HG03135 (cell line): Measurements from ENCODE around the gene ST8SIA2.

Experiments
- ATAC-seq: cut with Tn5 transposase; IDR thresholded peaks from one replicate; pipeline ENCODE4 v1.9.1; 2021; ENCODE audit warnings: mild to moderate bottlenecking, moderate library complexity; ENCODE audit not compliant: unreplicated experiment

Gene ST8SIA2

GRCh38 chr15:92395098-92395635 is 1.5 kb downstream of the ST8SIA2 start:
- ATAC-seq = no peak

GRCh38 chr15:92399271-92399950 is 5.7 kb downstream of the ST8SIA2 start:
- no peak for ATAC-seq

DNA sequence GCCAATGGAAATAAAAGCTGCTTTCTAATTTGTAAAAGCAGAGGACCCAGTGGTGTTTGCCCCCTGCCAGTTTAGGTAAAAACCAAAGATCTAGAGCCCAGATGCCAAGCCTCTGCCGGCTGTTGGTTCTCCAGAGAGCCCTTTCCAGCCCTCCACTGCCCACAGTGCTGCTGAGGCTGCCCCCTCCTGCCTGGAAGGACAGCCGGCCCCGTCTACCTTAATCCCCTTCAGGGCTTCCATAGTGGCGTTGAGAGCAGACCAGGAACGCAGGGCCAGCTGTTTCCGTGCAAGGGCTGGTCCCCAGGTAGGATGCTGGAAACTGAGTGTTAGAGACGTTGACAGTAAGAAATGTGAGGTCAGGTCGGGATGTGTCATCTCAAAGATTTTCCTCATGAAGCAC is 6.9 kb downstream of the ST8SIA2 start:
- no peak for ATAC-seq

GRCh38 chr15:92400980-92401787 is 7.5 kb downstream of the ST8SIA2 start:
- ATAC-seq = no peak

GRCh38 chr15:92402751-92403150 is 9.1 kb downstream of the ST8SIA2 start:
- no peak for ATAC-seq

DNA sequence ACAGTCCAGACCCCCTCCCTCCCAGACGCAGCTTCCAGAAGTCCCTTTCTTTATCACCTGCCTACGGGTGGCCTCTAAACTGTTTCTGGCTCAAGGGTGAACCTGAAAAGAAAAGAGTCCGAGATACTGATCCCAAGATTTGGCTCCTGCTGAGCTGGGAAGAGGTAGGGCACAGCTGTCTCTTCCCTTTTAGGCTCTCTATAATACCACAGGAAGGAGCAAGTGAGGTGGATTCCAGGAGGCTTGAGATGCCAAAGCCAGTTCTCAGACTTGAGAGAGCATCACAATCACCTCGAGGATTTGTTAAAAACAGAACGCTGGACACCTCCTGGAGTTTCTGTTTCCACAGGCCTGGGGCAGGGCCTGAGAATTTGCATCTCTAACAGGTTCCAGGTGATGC is 12.3 kb downstream of the ST8SIA2 start:
- ATAC-seq = no peak

DNA sequence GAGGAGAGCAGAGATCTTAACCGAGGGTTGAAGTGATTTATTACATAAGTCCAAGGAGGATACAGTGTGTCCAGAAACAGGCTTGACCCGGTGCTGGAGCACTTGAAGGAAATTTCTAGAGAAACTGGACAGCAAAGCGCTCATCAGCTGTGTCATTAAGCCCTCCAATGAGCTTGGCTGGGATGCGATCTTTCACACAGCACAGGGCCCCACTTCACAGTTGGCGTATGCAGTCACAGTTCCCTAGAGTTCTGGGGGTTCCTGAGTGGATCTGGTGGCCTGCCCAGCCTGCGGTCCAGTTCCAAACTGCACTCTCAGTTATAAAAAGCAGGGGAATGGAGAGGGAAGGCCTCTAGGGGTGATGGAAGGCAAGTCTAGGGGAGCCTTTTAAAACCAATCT is 13.6 kb downstream of the ST8SIA2 start:
- ATAC-seq = no peak

DNA sequence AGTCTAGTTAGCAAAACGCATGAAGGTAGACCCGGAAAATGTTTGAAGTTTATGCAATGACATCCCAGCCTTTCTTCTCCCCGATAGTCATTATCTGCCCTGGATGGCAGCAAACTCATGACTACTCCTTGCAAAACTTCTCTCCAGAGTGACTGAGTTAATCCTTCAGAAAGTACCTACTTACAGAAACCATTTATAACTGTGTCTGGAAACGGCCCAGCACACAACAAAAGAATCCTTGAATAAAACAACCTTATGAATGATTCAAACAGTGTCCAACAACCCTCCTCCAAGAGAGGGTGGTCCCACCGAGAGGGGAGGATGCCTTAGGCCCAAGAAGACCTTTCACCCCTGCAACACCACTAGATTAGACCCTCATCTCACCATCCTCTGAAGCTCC is 14.2 kb downstream of the ST8SIA2 start:
- ATAC-seq = no peak

- no peak for ATAC-seq
Measured at GRCh38 chr15:92409006-92409405, 15.3 kb downstream of the ST8SIA2 start.

DNA sequence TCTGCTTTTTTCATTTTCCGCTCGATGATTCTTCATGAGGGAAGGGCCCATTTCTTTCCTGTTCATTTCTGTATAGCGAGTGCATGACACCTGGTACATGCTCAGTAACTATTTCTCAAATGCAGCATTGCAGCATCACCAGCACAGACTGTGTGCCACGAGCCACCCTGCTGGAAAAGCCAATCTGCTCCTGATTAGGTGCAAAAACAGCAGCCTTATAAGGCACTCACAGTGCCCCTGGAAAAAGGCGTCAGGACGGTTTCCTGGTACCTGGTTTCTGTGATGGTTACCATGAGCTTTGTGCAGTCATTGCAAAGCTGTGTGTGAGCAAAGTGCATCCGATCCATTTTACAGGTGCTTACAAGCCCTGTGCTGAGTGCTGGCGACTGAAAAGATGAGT is 15.8 kb downstream of the ST8SIA2 start:
- ATAC-seq = no peak

- ATAC-seq = no peak
Measured at GRCh38 chr15:92410537-92410936, 16.9 kb downstream of the ST8SIA2 start.

GRCh38 chr15:92411256-92411655 is 17.6 kb downstream of the ST8SIA2 start:
- no peak for ATAC-seq

GRCh38 chr15:92413510-92413909 is 19.8 kb downstream of the ST8SIA2 start:
- ATAC-seq = no peak

- ATAC-seq = no peak
Measured at GRCh38 chr15:92415639-92416297, 22.1 kb downstream of the ST8SIA2 start.

DNA sequence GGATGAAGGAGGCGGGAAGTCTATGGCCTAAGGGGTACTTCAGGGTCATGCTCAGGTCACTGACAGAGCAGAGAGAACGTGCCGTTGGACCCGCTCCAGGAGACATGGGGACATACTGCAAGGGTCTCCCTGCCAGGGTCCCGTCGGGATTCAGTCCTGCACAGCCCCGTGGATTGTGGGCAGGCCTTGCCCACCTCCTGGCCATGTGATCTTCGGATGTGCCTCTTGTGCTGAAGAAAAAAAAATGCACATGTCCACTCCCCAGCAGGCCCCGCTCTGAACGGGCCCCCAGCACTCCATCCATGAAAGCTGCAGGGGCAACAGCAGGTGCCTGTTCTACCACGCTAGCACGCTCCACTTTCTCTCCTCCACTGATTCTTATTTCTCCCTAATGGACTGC is 22.9 kb downstream of the ST8SIA2 start:
- no peak for ATAC-seq

- no peak for ATAC-seq
Measured at GRCh38 chr15:92417716-92418115, 24.0 kb downstream of the ST8SIA2 start.

DNA sequence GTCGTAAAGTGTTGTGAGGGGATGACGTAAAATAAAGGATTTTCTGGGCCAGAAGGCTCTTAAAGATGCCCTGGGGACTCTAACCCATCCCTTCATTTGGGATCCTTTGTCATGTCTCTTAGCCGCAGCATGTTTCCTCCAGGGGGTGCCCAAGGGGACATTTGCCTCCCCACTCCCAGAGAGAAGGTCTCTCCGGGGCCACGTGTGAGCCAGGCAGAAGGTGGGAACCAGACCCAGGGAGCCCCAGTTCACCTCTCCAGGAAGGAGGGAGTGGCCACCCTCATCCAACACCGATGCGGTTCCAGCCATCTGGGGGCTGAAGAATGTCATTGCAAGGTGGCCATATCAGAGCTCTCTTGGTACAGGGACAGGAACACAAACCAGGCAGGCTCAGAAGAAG is 25.2 kb downstream of the ST8SIA2 start:
- ATAC-seq = no peak

DNA sequence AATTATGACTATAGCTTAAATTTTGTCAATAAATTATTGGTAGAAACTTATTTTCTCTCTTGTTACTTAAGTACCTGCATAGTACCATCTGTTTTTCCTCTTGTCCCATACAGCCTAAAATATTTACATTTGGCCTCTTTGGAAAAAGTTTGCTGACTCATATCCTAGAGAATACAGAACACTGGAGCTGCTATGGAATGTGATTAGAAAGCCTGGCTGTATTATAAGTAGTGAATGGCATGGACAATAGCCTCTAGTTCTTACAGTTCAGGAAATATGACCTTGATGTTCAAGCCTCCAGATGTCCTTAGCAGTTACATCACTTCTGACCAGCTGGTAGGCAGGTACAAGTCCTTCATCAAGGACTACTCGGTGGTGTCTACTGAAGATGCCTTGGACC is 28.3 kb downstream of the ST8SIA2 start:
- no peak for ATAC-seq

- no peak for ATAC-seq
Measured at GRCh38 chr15:92425578-92426225, 32.0 kb downstream of the ST8SIA2 start.

GRCh38 chr15:92429378-92430068 is 35.8 kb downstream of the ST8SIA2 start:
- no peak for ATAC-seq

GRCh38 chr15:92430069-92430440 is 36.4 kb downstream of the ST8SIA2 start:
- ATAC-seq = no peak
